ENCODE measurements around the gene DNAJC11. TPM values are rescaled to one million over a fixed set of nuclear protein-coding genes. Genes with fewer than 3 reads are reported as not detected.

DNAJC11 gene
- total and polyA plus RNA-seq, 2 experiments from 2014 or later, result 28.9 to 40.6 TPM

GRCh38 chr1:6731905-6732304 lies 30.3 kb upstream of the DNAJC11 start:
- H3K79me2 ChIP-seq (ENCODE audit: insufficient read depth), result no peaks in the 10 kb centered on the region
- no peaks in the 10 kb centered on the region for H3K9me3 ChIP-seq (ENCODE audit: low read depth)
- no peak for DNase-seq
- 45 to 49% methylated on average over 3 of the region's 3 CpGs for WGBS, 2 experiments (ENCODE audit: low coverage in 1 of 2, low lambda C conversion rate in 2 of 2, missing lambda C conversion rate in 2 of 2)
- H3K9ac ChIP-seq, result no peak overlapping the region
- H3K36me3 ChIP-seq (ENCODE audit: low read depth), result no peaks in the 10 kb centered on the region
- no peaks in the 10 kb centered on the region for H3K9me2 ChIP-seq (ENCODE audit: insufficient read depth)
- H3K4me1 ChIP-seq (ENCODE audit: insufficient read depth), result no peaks in the 10 kb centered on the region
- H3K4me2 ChIP-seq (ENCODE audit: unreplicated experiment), result no peak overlapping the region
- no peak overlapping the region for H3K27ac ChIP-seq
- no peaks in the 10 kb centered on the region for H3K27me3 ChIP-seq (replicated peaks; ENCODE audit: insufficient read depth)
- no peaks in the 10 kb centered on the region for H4K20me1 ChIP-seq (ENCODE audit: insufficient read depth)
- H3K4me3 ChIP-seq, result no peak overlapping the region
- no peaks in the 10 kb centered on the region; the same call in 1 of the 2 replicates for H3F3A ChIP-seq (ENCODE audit: insufficient read depth)
- in situ Hi-C loops (cut with MboI), result loop anchor here (10.0 kb wide), 1 partner anchor 343 kb away; no protein-coding TSS in a partner anchor
- TF ChIP-seq EZH2 (IDR thresholded peaks at IDR 0.05; ENCODE audit: insufficient read depth, poor library complexity, severe bottlenecking), result no peak
- no peak for TF ChIP-seq EZH2phosphoT487 (IDR thresholded peaks at IDR 0.05; ENCODE audit: insufficient read depth, low read depth)
- no peak overlapping the region for H2AFZ ChIP-seq

GRCh38 chr1:6730880-6731279 lies 29.3 kb upstream of the DNAJC11 start:
- no peaks in the 10 kb centered on the region for H3K4me1 ChIP-seq (ENCODE audit: insufficient read depth)
- no peak overlapping the region for H3K4me3 ChIP-seq
- no peaks in the 10 kb centered on the region for H3K79me2 ChIP-seq (ENCODE audit: insufficient read depth)
- WGBS, 2 experiments (ENCODE audit: low coverage in 1 of 2, low lambda C conversion rate in 2 of 2, missing lambda C conversion rate in 2 of 2), result 63 to 76% methylated on average over 6 of the region's 6 CpGs
- DNase-seq, result no peak
- H3K4me2 ChIP-seq (ENCODE audit: unreplicated experiment), result no peak overlapping the region
- H3K9me2 ChIP-seq (ENCODE audit: insufficient read depth), result no peaks in the 10 kb centered on the region
- in situ Hi-C loops (cut with MboI), result loop anchor here (10.0 kb wide), 1 partner anchor 344 kb away; no protein-coding TSS in a partner anchor
- TF ChIP-seq EZH2phosphoT487 (IDR thresholded peaks at IDR 0.05; ENCODE audit: insufficient read depth, low read depth) (no peak), EZH2 (IDR thresholded peaks at IDR 0.05; ENCODE audit: insufficient read depth, poor library complexity, severe bottlenecking) (no peak)
- no peaks in the 10 kb centered on the region for H3K27me3 ChIP-seq (replicated peaks; ENCODE audit: insufficient read depth)
- H3K9ac ChIP-seq, result no peak overlapping the region
- no peaks in the 10 kb centered on the region; the same call in 1 of the 2 replicates for H3F3A ChIP-seq (ENCODE audit: insufficient read depth)
- H3K36me3 ChIP-seq (ENCODE audit: low read depth), result no peaks in the 10 kb centered on the region
- H4K20me1 ChIP-seq (ENCODE audit: insufficient read depth), result no peaks in the 10 kb centered on the region
- H2AFZ ChIP-seq, result no peak overlapping the region
- H3K27ac ChIP-seq, result no peak overlapping the region
- no peaks in the 10 kb centered on the region for H3K9me3 ChIP-seq (ENCODE audit: low read depth)

GRCh38 chr1:6730473-6730872 lies 28.9 kb upstream of the DNAJC11 start:
- H3K9me3 ChIP-seq (ENCODE audit: low read depth), result no peaks in the 10 kb centered on the region
- 64 to 66% methylated on average over 11 of the region's 11 CpGs for WGBS, 2 experiments (ENCODE audit: low coverage in 1 of 2, low lambda C conversion rate in 2 of 2, missing lambda C conversion rate in 2 of 2)
- H3K9me2 ChIP-seq (ENCODE audit: insufficient read depth), result no peaks in the 10 kb centered on the region
- H2AFZ ChIP-seq, result no peak overlapping the region
- no peaks in the 10 kb centered on the region; the same call in 1 of the 2 replicates for H3F3A ChIP-seq (ENCODE audit: insufficient read depth)
- no peak overlapping the region for H3K9ac ChIP-seq
- H3K36me3 ChIP-seq (ENCODE audit: low read depth), result no peaks in the 10 kb centered on the region
- no peaks in the 10 kb centered on the region for H3K27me3 ChIP-seq (replicated peaks; ENCODE audit: insufficient read depth)
- no peak for DNase-seq
- H3K79me2 ChIP-seq (ENCODE audit: insufficient read depth), result no peaks in the 10 kb centered on the region
- H3K4me1 ChIP-seq (ENCODE audit: insufficient read depth), result no peaks in the 10 kb centered on the region
- H3K4me2 ChIP-seq (ENCODE audit: unreplicated experiment), result no peak overlapping the region
- TF ChIP-seq EZH2phosphoT487 (IDR thresholded peaks at IDR 0.05; ENCODE audit: insufficient read depth, low read depth) (no peak), EZH2 (IDR thresholded peaks at IDR 0.05; ENCODE audit: insufficient read depth, poor library complexity, severe bottlenecking) (no peak)
- H3K4me3 ChIP-seq, result no peak overlapping the region
- in situ Hi-C loops (cut with MboI), result loop anchor here (10.0 kb wide), 1 partner anchor 344 kb away; no protein-coding TSS in a partner anchor
- H4K20me1 ChIP-seq (ENCODE audit: insufficient read depth), result no peaks in the 10 kb centered on the region
- no peak overlapping the region for H3K27ac ChIP-seq

- no peak overlapping the region for H3K27ac ChIP-seq
- in situ Hi-C loops (cut with MboI), result loop anchor here (10.0 kb wide), 1 partner anchor 487 kb away; no protein-coding TSS in a partner anchor
- no peaks in the 10 kb centered on the region for H3K79me2 ChIP-seq (ENCODE audit: insufficient read depth)
- 17 to 25% methylated on average over 6 of the region's 6 CpGs for WGBS, 2 experiments (ENCODE audit: low coverage in 1 of 2, low lambda C conversion rate in 2 of 2, missing lambda C conversion rate in 2 of 2)
- no peak overlapping the region for H3K4me3 ChIP-seq
- TF ChIP-seq EZH2phosphoT487 (IDR thresholded peaks at IDR 0.05; ENCODE audit: insufficient read depth, low read depth), result no peak
- TF ChIP-seq EZH2 (IDR thresholded peaks at IDR 0.05; ENCODE audit: insufficient read depth, poor library complexity, severe bottlenecking), result no peak
- H3K9me3 ChIP-seq (ENCODE audit: low read depth), result no peaks in the 10 kb centered on the region
- no peaks in the 10 kb centered on the region for H3K27me3 ChIP-seq (replicated peaks; ENCODE audit: insufficient read depth)
- H3K4me1 ChIP-seq (ENCODE audit: insufficient read depth), result peaks cover 6% of the 10 kb centered on the region
- no peaks in the 10 kb centered on the region for H3K9me2 ChIP-seq (ENCODE audit: insufficient read depth)
- no peaks in the 10 kb centered on the region for H3F3A ChIP-seq (ENCODE audit: insufficient read depth)
- H4K20me1 ChIP-seq (ENCODE audit: insufficient read depth), result no peaks in the 10 kb centered on the region
- DNase-seq, result peak; percentile 74
- no peaks in the 10 kb centered on the region for H3K36me3 ChIP-seq (ENCODE audit: low read depth)
- peak overlapping the region; percentile 74 for H2AFZ ChIP-seq
- H3K4me2 ChIP-seq (ENCODE audit: unreplicated experiment), result peak overlapping the region; percentile 24
- H3K9ac ChIP-seq, result no peak overlapping the region
These were observed 25.9 kb upstream of the DNAJC11 start for GRCh38 chr1:6727535-6727934.
